Neural crest cell (in vitro differentiated cells): ENCODE measurements around the gene PRKG1. TPM values are rescaled to one million over a fixed set of nuclear protein-coding genes. Genes with fewer than 3 reads are reported as not detected.

Source experiments
- DNase-seq: peaks from one replicate; pipeline ENCODE4 v3.0.0; 2021; ENCODE audit warnings: low read depth, mixed read lengths, low spot score
- H3K27ac Mint-ChIP-seq: one replicate; pipeline ENCODE4 v1.8.0; 2021; ENCODE audit warnings: mild to moderate bottlenecking, mixed read lengths; ENCODE audit not compliant: unreplicated experiment
- H3K27me3 Mint-ChIP-seq: 2 replicates; pipeline ENCODE4 v1.8.0; 2021; ENCODE audit warnings: low read depth, mild to moderate bottlenecking, mixed read lengths
- H3K36me3 Mint-ChIP-seq: 2 replicates; pipeline ENCODE4 v1.8.0; 2021; ENCODE audit warnings: low read depth, mild to moderate bottlenecking, mixed read lengths
- H3K4me1 Mint-ChIP-seq: 2 replicates; pipeline ENCODE4 v1.8.0; 2021; ENCODE audit warnings: mixed read lengths
- H3K4me3 Mint-ChIP-seq: one replicate; pipeline ENCODE4 v1.8.0; 2021; ENCODE audit warnings: mild to moderate bottlenecking, mixed read lengths
- H3K9me3 Mint-ChIP-seq: 2 replicates; pipeline ENCODE4 v1.8.0; 2021; ENCODE audit warnings: mixed read lengths
- CTCF ChIP-seq: fragments of 200-600 bp; sonication (generic); conservative IDR thresholded peaks from 2 replicates; pipeline ENCODE4 v1.5.0; 2021; ENCODE audit warnings: antibody characterized with exemption, mild to moderate bottlenecking
- total RNA-seq: library from RNA; stranded (reverse); gene quantifications from 2 replicates; pipeline ENCODE4 v1.2.1, GENCODE V29; 2021

PRKG1 gene
- total RNA-seq, 1 donor from 2014 or later: 4.4 TPM

GRCh38 chr10:51397244-51397643 lies 323.0 kb downstream of the PRKG1 start:
- Mint-ChIP-seq H3K27ac (no peak overlapping the region), H3K36me3 (no peaks in the 10 kb centered on the region), H3K4me3 (no peak overlapping the region), H3K27me3 (no peaks in the 10 kb centered on the region), H3K4me1 (no peaks in the 10 kb centered on the region), H3K9me3 (no peaks in the 10 kb centered on the region)
- no peak for DNase-seq
- no peak for TF ChIP-seq CTCF

GRCh38 chr10:51397695-51398094 lies 323.4 kb downstream of the PRKG1 start:
- no peak overlapping the region for H3K4me3 Mint-ChIP-seq
- TF ChIP-seq CTCF: no peak
- no peaks in the 10 kb centered on the region for H3K4me1 Mint-ChIP-seq
- H3K9me3 Mint-ChIP-seq: no peaks in the 10 kb centered on the region
- no peak overlapping the region for H3K27ac Mint-ChIP-seq
- no peaks in the 10 kb centered on the region for H3K27me3 Mint-ChIP-seq
- DNase-seq: no peak
- no peaks in the 10 kb centered on the region for H3K36me3 Mint-ChIP-seq

GRCh38 chr10:51399840-51400239 lies 325.6 kb downstream of the PRKG1 start:
- no peaks in the 10 kb centered on the region for H3K36me3 Mint-ChIP-seq
- no peaks in the 10 kb centered on the region for H3K9me3 Mint-ChIP-seq
- H3K4me3 Mint-ChIP-seq: no peak overlapping the region

GRCh38 chr10:51400392-51401096 lies 326.3 kb downstream of the PRKG1 start:
- no peak for TF ChIP-seq CTCF
- Mint-ChIP-seq H3K27me3 (no peaks in the 10 kb centered on the region), H3K4me1 (peaks cover 5% of the 10 kb centered on the region), H3K36me3 (no peaks in the 10 kb centered on the region), H3K9me3 (no peaks in the 10 kb centered on the region), H3K27ac (no peak overlapping the region), H3K4me3 (no peak overlapping the region)
- DNase-seq: no peak

More at GRCh38 chr10:51399840-51400239, 325.6 kb downstream of the PRKG1 start:
- Mint-ChIP-seq H3K27me3 (no peaks in the 10 kb centered on the region), H3K27ac (no peak overlapping the region), H3K4me1 (no peaks in the 10 kb centered on the region)
- TF ChIP-seq CTCF: no peak
- no peak for DNase-seq

- Mint-ChIP-seq H3K9me3 (peaks cover 3% of the 10 kb centered on the region), H3K4me3 (no peak overlapping the region), H3K27ac (no peak overlapping the region), H3K36me3 (no peaks in the 10 kb centered on the region), H3K27me3 (no peaks in the 10 kb centered on the region), H3K4me1 (peaks cover 11% of the 10 kb centered on the region)
- no peak for TF ChIP-seq CTCF
- DNase-seq: no peak
Observed at GRCh38 chr10:51403521-51403920, 329.2 kb downstream of the PRKG1 start.
